ENCODE data around the gene RNF150.

RNF150 gene

DNA sequence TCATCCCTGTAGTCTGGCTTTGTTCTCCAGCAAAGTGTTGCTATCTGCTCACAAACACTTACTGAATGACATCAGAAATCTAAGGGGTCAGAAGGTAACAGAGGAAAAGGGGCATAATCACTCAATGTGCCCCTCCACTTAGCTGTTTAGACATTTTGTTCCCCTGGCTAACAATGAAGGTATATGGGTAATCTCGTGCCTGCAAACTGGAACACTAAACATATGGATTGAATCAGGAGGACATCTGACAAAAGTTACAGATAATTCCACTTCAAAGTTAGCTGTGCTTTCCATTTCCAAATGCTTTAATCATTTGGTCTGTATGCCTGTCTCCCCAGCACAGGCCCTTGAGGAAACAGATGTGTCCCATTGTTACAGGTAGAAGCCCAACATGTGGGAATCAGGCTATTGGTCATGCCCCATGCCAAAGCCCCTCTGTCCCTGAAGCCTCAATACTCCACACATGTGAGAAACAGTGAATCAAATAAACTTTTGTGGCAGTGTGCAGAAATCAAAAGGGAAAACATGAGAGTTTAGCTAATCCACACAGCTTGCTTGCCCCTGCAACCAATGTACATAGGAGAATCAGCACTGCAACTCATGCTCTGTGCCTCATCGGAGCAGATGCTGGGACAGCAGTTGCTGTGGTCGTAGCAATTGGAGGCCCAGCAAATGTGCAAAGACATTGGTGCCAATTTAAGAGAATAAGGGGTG lies 111.7 kb downstream of the RNF150 start:
- DNase-seq: no peak

DNA sequence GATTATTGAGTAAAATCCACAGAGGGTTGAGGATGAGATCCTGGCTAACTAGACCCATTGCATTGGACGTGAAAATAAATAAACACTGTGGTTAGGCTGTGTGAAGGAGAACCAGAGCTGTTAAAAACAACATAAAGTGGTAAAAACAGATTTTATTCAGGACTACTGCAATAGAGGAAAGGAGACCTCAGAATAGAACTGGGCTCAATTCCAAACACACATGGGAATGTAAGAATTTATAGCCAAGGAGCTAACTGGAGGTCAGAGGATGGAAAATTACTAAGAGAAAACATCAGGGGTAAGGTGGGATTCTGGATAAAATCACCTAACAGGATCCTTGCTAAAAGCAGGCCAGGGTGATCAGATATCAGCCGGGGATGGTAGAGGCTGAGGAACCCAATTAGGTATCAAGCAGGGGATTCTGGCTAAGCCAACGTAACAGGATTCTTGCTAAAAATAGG lies 112.4 kb downstream of the RNF150 start:
- DNase-seq: no peak

- no peak for DNase-seq
Measured at GRCh38 chr4:141019768-141020167, 113.5 kb downstream of the RNF150 start.

- no peak for DNase-seq
Measured at GRCh38 chr4:141016117-141016798, 117.0 kb downstream of the RNF150 start.

DNA sequence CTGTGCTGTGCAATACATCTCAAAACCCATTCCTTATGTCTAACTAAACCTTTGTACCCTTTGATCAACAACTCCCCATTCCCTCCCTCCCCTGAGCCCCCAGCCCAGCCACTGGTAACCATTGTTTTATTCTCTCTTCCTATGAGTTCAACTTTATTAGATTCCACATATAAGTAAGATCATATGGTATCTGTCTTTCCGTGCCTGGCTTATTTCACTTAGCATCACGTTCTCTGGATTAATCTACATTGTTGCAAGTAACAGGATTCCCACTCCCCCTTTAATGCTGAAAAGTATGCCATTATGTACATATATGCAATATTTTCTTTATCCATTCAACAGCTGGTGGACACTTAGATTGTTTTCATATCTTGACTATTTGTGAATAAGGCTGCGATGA lies 119.4 kb downstream of the RNF150 start:
- DNase-seq: no peak

- no peak for DNase-seq
Measured at GRCh38 chr4:141011901-141012315, 121.4 kb downstream of the RNF150 start.

DNA sequence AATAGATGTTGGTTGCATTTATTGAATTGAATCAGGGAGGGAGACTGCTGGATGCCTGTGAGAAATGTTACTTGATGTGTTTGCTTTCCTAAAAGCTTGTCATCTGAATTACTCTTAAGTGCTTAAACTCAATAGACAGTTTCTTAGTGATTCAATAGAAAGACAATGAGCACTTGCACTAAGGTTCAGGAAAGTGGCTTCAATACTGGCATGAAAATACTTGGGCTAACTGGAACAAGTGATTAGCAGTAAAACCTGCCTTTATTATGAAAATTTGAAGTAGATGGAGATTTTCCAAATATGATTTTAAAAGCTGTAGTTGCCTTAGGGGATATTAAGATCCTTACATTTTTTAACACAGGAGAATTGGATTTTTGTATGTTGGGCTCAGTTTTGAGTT lies 123.3 kb downstream of the RNF150 start:
- DNase-seq: no peak

- DNase-seq: no peak
Measured at GRCh38 chr4:141009129-141009528, 124.1 kb downstream of the RNF150 start.

DNA sequence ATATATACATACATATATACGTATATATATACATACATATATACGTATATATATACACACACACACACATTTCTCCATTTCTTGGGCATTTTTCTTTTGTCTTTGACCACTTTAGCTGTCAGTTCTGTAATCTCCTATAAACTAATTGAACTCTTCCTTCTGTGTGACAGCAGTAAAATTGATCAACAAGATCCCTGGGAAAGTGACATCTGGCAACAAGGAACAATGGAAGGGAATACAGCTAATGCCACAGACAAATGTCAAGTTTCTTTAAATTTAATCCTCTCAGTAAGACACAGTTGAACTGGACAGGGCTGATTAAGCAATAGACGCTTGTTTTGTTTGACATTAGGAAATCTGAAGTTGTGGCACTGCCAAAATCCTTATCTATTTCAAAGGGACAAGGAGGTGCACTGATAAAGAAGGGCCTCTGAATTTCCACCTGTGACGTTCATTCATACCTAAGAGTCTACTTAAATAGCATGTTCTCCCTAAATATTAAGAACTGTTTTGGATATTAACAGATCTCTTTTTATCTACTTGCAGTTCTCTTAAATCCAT lies 126.9 kb downstream of the RNF150 start:
- no peak for DNase-seq

GRCh38 chr4:141004823-141005222 lies 128.4 kb downstream of the RNF150 start:
- DNase-seq: no peak

DNA sequence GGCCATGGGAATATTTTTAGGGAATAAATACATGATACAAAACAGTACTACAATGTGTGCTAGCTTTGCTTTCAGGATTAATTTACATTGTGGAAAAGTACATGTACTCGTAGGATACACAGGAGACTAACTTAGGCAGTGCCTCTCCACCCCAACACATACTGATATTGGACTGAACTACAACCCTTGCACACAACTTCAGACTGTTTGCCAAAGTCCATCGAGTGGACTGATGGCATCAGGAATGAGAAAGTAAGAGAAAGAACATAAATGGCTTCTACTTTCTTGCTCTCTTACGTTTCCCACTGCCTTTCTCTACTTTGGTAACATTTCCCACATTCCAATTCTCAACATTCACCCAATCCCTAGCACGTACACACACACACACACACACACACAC lies 130.1 kb downstream of the RNF150 start:
- no peak for DNase-seq

GRCh38 chr4:141002323-141002805 lies 130.9 kb downstream of the RNF150 start:
- peak in 1 of 2 experiments; percentile 23 for DNase-seq

DNA sequence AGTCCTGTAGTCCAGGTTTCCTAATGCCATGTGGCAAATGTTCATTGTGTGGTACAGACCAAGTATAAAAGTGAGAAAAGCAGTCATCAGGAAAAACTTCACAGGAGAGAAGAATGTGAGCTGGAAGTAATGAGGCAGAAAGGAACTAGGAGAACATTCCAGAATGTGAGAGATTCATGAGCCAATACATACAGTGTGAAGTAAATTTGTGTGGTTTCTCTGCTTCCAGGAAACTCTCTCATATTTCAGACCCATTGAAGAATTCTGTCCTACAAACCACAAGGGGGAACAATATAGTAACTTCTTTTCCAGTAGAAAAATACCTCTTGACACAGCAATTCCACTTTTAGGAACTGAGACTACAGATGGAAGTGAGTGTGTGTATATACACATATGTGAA lies 136.5 kb downstream of the RNF150 start:
- DNase-seq: peak; percentile 10 to 33

DNA sequence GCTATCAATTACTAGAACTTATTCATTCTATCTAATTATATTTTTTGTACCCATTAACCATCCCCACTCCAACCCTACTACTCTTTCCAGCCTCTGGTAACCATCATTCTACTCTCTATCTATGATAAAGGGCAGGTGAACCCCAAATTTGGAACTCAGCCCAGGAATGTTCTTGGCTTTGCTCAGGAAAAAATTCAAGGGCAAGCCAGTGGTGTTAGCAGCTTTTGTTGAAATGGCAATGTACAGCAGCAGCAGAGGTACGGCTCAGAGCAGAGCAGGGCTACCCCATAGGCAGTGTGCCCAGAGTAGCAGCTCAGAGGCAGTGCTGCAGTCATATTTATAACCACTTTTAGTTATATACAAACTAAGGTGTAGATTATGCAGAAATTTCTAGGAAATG lies 138.2 kb downstream of the RNF150 start:
- no peak for DNase-seq

DNA sequence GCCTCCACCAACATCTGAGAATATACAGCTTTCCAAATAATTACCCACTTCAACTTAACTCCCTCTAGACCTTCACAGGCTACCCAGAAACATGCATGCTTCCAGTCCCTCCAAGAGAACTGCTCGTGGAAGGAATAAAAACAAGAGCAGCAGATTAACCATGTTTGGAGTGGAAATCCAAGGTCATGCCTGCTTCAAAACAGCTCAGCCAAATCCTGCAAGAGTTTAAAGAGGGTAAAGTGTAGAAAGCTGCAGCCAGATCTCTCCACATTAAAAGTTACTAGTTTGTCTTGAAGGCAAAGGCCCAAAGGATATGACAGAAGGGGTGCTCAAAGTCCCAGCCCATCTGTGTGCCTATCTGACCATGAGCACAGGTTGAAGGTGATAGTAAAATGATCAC lies 139.3 kb downstream of the RNF150 start:
- DNase-seq: no peak

- DNase-seq: no peak
Measured at GRCh38 chr4:140993370-140993769, 139.9 kb downstream of the RNF150 start.

DNA sequence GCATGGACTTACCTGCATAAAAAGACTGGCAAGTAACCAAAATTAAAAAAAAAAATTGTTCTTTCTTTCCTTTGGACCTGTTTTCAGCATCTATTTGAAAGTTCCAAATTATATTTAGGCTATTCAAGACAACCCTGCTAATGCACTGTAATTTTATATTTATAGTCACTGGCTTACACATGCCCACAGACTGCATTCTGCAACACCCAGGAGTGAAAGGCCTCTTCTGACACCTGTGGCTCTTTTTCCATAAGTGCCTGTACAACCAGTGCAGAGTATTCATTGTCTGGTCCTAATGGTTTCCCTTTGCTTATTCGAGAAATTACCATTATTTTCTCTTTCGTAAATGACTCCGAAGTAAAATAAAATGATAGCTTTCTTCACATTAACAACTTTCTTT lies 143.3 kb downstream of the RNF150 start:
- DNase-seq: no peak

DNA sequence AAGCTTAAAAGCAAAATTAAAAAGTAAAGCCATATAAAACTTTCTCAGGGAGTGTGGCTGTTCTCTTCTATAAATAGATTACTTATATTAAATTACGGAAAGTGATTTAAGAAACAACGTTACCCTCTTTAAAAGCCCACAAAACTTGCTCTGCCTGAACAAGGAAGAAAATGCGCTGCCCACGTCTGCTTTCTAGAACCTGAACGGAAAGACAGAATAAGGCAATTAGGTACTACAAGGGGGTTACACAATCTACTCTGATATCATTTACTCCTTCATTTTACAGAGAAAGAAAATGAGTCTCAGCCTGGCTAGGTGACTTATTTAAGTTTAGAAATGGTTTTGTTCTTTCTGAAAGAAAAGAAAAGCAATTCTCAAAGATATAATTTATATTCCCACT lies 147.2 kb downstream of the RNF150 start:
- DNase-seq: no peak

DNA sequence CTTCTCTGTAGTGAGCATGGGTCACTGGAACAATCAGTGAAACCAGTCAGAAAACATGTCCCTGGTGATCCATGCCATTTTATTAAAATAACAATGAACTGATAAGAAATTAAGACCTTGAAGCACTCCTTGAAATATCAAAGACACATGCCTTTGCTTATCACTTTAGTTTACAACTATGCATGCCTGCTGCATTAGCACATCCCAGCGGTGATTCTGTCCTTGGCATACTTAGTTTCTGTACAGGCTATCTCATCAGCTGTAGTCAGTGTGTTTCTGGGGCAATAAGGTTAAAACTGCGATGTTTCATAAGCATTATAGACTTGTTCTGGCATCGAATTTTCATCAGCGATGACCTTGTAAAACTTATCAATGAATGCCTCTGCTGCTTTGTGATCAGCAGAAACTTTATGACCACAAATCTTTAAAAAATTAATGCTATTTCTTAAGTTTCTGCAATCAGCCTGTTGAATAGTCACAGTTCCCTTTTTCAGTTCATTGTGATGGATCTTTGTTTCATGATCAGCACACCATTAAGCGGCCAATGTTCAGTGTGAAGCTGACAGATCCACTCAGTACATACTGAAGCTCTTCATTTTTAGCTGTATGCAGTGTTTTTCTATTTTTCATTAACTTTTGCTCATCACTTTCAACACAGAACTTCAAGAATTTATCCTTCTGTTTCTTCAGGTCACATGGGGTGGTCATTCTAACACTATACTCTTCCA lies 150.5 kb downstream of the RNF150 start:
- DNase-seq: no peak

DNA sequence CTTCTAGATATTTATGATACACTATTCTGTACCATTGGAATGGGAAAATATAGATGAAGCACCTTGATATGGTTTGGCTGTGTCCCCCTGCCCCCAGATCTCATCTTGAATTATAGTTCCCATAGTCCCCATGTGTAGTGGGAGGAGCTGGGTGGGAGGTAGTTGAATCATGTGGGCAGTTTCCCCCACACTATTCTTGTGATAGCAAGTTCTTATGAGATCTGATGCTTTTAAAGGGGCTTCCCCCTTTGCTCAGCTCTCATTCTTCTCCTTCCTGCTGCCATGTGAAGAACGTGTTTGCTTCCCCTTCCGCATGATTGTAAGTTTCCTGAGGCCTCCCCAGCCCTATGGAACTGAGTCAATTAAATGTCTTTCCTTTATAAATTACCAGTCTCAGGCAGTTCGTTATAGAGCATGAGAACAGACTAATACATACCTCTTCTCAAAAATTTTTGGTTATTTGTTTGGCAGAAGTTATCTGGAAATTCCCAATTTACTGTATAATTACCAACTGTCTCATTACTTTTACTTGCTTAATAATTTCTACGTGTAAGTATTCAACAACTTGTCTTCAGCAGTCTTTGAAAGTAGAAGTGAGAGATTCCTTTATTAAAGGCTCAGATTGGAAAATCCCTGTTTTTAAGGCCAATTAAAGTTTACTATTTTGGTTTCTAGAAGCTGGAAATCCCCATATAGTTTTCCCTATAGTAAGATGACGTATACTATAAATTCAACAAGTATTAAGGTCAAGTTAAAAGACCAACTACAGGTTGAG lies 152.7 kb downstream of the RNF150 start:
- no peak for DNase-seq

GRCh38 chr4:140976768-140977167 lies 156.5 kb downstream of the RNF150 start:
- DNase-seq: no peak

DNA sequence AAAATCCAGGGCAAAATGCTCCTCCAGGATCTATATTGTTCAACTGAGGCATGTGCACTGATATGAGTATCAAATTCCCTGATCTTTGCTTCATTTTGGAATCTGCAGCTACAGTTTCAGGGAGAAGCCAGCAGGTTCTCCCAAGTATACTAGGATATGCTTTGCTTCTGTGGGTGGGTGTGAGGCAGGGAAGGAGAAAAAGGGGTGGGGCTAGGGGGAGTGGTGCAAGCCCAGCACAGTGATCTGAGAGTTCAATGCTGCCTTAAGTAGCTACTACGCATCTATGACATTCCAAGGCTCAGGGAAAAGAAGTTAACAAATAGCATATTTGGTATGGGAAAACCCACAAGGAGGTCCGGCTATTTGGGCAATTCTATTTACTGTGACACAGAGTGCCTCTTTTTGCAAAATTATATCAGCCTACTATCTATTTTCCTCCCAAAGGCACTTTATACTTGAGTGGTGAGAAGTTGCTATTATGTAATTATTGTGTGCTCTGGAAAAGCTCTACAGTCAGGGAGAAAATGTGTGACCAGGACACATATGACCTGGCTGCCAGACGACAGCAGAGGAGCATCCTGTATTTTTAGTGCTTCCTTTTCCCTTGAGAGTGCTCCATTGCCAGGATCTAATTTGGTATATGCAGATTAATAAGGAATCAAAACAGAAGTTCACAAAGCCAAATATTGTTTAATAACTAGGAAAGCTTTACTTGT lies 162.0 kb downstream of the RNF150 start:
- DNase-seq: no peak
